ENCODE measurements around the gene B4GALT1. TPM values are rescaled to one million over a fixed set of nuclear protein-coding genes. Genes with fewer than 3 reads are reported as not detected.
A peak's percentile ranks its signal among the peaks of the same experiment; 100 is the strongest.

B4GALT1 gene
- total and polyA plus RNA-seq, 9 donors: 35.8 to 226 (median 88.3) TPM

DNA sequence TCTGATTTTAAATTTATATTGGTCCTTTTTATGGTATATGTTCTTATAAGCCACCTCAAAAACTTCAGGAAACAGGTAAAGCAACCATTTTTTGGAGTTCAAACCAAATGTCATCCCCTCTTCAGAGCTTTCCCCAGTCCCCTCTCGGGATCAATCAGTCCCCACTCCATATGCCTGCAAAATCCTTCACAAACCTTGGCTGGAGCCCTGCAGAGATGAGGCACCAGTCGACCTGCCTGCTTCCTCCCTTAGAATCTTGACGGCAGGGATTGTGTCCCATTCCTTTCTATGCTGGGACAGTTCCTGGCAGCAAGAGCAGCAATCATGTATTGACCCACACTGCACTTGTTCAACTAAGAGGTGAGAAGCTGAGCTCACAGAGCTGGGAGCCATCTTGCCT, 22.6 kb downstream of the B4GALT1 start:
- TF ChIP-seq, protein P1, sequence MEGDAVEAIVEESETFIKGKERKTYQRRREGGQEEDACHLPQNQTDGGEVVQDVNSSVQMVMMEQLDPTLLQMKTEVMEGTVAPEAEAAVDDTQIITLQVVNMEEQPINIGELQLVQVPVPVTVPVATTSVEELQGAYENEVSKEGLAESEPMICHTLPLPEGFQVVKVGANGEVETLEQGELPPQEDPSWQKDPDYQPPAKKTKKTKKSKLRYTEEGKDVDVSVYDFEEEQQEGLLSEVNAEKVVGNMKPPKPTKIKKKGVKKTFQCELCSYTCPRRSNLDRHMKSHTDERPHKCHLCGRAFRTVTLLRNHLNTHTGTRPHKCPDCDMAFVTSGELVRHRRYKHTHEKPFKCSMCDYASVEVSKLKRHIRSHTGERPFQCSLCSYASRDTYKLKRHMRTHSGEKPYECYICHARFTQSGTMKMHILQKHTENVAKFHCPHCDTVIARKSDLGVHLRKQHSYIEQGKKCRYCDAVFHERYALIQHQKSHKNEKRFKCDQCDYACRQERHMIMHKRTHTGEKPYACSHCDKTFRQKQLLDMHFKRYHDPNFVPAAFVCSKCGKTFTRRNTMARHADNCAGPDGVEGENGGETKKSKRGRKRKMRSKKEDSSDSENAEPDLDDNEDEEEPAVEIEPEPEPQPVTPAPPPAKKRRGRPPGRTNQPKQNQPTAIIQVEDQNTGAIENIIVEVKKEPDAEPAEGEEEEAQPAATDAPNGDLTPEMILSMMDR (IDR thresholded peaks at IDR 0.05): no peak
- TF ChIP-seq EP300 (IDR thresholded peaks at IDR 0.05) (no peak), POLR2A (IDR thresholded peaks at IDR 0.05) (no peak)
- peaks cover 24% of the 10 kb centered on the region for H3K4me1 ChIP-seq (ENCODE audit: insufficient read depth)
- no peaks in the 10 kb centered on the region for H3K36me3 ChIP-seq
- peak in 1 of 5 donors; percentile 9 for DNase-seq
- WGBS, 3 donors: 75 to 90% (median 78%) methylated on average over 3 of the region's 3 CpGs
- intact Hi-C loops (cut with DNase I): no loop called here
- no peak overlapping the region for H3K27ac ChIP-seq
- H3K27me3 ChIP-seq: no peaks in the 10 kb centered on the region
- H3K4me3 ChIP-seq: no peak overlapping the region
- H3K9me3 ChIP-seq: no peaks in the 10 kb centered on the region

DNA sequence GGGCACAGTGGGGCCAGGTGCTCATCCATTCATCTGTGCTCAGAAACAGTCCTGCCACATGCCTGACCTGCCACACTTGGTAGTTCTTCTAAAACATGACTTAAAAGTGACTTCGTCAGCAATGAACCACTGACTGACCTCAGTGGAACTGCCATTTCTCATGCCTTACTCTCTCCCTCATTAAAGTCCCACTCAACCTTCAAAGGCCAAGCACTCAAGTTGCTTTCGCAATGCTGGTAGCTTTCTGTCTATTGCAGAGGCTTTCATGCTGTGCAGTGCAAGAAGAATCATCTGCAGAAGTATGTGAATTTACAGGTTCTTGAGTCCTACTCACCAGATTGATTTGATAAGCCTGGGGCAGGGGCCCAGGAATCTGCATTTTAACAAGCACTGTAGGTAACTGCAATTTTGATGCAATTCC, 23.9 kb downstream of the B4GALT1 start:
- Histone ChIP-seq H3K27me3 (no peaks in the 10 kb centered on the region), H3K4me1 (ENCODE audit: insufficient read depth) (peaks cover 34% of the 10 kb centered on the region)
- TF ChIP-seq, protein P1 (IDR thresholded peaks at IDR 0.05): no peak
- no peak for TF ChIP-seq POLR2A (IDR thresholded peaks at IDR 0.05)
- no peak for TF ChIP-seq EP300 (IDR thresholded peaks at IDR 0.05)

DNA sequence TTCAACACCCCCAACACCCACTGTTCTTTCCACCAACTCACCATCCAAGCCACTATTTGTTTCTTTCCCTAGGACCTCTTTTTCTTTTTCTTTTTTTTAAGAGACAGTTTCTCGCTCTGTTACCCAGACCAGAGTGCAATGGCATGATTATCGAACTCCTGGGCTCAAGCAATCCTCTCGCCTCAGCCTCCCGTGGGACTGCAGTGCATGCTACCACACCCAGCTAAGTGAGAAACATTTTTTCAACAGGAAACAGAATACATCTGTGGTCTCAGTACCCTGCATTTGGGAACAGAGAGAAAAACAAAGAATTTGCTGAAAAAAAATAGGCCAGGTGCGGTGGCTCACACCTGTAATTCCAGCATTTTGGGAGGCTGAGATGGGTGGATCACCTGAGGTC, 24.6 kb downstream of the B4GALT1 start:
- WGBS, 3 donors: 79 to 83% (median 79%) methylated on average over 5 of the region's 5 CpGs
- Histone ChIP-seq H3K4me3 (no peak overlapping the region), H3K4me1 (ENCODE audit: insufficient read depth) (peaks cover 34% of the 10 kb centered on the region), H3K36me3 (no peaks in the 10 kb centered on the region), H3K9me3 (no peaks in the 10 kb centered on the region), H3K27ac (no peak overlapping the region), H3K27me3 (no peaks in the 10 kb centered on the region)
- no peak for DNase-seq
- intact Hi-C loops (cut with DNase I): no loop called here
- TF ChIP-seq, protein P1 (IDR thresholded peaks at IDR 0.05): no peak
- TF ChIP-seq EP300 (IDR thresholded peaks at IDR 0.05): no peak
- TF ChIP-seq POLR2A (IDR thresholded peaks at IDR 0.05): no peak

More for the DNA sequence above, 23.9 kb downstream of the B4GALT1 start:
- Histone ChIP-seq H3K9me3 (no peaks in the 10 kb centered on the region), H3K4me3 (no peak overlapping the region), H3K27ac (no peak overlapping the region), H3K36me3 (no peaks in the 10 kb centered on the region)
- intact Hi-C loops (cut with DNase I): no loop called here
- DNase-seq: peak in 1 of 5 donors; percentile 16
- 83 to 93% (median 92%) methylated on average over 2 of the region's 2 CpGs for WGBS, 3 donors

DNA sequence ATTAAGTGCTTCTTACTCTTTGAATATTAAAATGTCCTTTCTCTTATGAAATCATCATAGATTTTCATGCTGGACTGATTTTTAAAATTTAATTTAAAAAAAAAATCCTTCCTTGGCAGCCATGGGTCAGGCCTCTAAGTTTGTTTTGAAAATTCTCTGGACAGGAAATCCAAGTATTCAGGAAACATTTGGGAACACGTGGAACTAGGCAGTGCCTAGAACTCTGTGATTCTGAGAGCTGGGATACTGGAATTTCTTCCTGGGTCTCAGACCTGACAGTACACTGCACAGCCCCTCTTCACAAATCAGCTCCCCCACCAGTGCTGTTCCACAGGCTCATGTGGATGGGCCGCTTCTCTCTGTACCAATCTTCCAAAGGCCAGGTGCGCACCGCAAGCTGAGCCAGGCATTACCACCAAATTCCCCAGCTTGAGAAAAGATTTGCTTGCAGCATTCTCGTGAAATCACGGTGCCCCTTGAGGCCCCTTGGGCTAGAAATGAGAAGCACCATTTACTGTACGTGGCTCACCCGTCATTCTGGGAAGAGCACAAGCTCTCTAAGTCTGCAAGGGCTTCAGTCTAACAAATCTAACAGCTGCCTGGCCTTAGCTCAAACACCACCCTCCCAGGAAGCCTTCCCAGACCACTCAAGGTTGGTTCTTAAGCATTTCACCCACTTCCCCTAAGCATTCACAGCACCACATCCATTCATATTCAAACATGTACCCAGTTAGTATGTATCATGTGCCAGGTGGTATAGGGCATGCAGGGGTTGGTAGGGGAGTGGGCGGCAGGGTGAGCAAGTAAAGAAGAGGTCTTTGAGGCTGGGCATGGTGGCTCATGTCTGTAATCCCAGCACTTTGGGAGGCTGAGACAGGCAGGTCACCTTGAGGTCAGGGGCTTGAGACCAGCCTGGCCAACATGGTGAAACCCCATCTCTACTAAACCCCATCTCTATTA, 26.5 kb downstream of the B4GALT1 start:
- 47 to 59% (median 49%) methylated on average over 9 of the region's 9 CpGs for WGBS, 3 donors
- intact Hi-C loops (cut with DNase I): no loop called here
- H3K4me3 ChIP-seq: no peak overlapping the region
- peak overlapping the region in 1 of 2 donors; percentile 84 for H3K27ac ChIP-seq
- H3K36me3 ChIP-seq: no peaks in the 10 kb centered on the region
- H3K27me3 ChIP-seq: no peaks in the 10 kb centered on the region
- peak in 2 of 5 donors; percentile 20 to 35 for DNase-seq
- H3K4me1 ChIP-seq (ENCODE audit: insufficient read depth): peaks cover 42% of the 10 kb centered on the region
- TF ChIP-seq, protein P1 (IDR thresholded peaks at IDR 0.05): no peak
- TF ChIP-seq POLR2A (IDR thresholded peaks at IDR 0.05) (no peak), EP300 (IDR thresholded peaks at IDR 0.05) (no peak)
- H3K9me3 ChIP-seq: no peaks in the 10 kb centered on the region

Measured in ovary (tissue), 9 donors.